Activated CD8-positive, alpha-beta memory T cell treated with anti-CD3 and anti-CD28 coated beads, Interleukin-2, amount 50 U/mL, for 4 hours (primary cell): ENCODE results near the gene PADI3.

Experiments used
- DNase-seq: peaks from one replicate; pipeline ENCODE4 v3.0.0-alpha.2; 2020

The PADI3 gene

DNA sequence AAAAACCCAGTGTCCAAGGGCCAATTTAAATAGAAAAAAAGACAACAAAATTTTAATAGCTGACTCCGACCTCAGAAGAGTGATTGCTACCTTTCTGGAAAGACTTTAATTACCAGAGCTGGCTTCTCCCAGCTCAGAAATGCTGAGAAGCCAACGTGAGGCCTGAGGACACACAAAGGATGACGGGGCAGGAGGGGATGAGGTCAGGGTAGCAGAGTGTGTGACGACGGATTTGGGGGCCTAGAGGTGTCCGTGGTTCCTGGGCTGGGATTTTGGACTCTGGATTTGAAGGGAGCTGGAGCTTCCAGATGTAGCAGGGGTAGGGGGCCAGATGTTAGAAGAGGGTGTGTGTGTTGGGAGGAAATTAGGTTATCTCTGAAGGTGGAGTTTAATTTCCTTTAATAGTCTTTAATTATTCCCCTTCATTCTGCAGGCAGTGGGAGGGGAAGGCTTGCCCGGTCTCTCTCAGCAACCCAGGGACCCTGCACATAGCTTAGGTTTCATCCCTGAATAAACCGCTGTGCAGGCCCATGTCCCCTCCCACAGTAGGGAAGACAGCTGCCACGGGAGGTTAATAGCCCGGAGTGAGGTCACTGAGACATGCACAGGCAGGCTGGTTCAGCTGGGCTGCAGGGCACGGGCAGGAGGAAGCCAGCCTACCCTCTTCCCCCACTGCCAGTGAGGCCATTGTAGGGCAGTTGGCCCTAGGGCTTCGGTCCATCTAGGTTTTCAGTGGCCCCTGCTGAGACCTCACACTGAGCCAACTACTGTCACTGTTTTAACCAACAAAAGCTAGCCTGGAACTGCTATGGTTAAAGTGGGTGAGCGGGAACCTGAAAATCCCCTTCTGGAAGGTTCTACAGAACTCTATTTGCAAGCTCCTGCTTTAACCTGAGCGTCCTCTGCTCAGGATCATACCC, 3.8 kb upstream of the PADI3 start:
- no peak for DNase-seq

DNA sequence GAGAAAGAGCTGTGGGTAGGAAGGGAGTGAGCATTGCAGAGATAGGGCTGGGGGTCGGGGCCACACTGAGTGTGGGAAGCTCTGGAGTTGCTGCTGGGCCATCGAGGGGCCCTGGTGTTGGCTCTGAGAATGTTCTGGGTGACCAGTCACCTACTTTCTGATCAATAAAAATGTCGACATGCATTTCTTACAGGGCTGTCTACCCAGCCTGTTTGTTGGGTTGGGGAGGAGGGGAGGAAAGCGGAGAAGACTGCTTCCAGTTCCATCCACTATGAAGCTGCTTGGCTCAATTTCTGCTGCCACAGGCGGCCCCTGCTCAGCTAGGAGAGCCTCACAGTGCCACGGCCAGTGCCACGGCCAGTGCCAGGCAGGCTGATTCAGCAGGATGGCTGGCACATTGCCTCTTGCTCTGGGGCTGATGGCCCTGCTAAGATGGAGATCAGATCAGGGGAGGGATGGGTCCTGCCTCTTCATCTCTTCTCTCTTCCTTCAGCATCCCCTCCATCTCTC, 3.0 kb upstream of the PADI3 start:
- DNase-seq = no peak

DNA sequence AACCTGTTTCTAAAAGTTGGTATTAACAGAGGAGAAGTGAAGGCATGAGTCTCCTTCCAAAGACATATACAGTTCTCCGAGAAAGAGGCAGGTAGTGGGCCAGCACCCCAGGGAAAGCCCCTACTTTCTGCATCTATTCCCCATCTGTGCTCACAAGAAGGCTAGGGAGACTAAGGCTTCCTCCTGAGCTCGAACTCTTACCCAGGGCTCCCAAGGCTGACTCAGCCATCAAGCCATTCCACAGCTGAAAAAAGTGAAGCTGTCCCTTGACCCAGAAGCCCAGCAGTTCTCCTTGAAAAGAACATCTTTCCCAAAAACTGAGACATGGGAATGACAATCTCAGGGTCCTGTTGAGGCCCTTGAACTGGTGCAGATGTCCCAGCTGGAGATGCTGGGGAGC, 1.9 kb upstream of the PADI3 start:
- no peak for DNase-seq

DNA sequence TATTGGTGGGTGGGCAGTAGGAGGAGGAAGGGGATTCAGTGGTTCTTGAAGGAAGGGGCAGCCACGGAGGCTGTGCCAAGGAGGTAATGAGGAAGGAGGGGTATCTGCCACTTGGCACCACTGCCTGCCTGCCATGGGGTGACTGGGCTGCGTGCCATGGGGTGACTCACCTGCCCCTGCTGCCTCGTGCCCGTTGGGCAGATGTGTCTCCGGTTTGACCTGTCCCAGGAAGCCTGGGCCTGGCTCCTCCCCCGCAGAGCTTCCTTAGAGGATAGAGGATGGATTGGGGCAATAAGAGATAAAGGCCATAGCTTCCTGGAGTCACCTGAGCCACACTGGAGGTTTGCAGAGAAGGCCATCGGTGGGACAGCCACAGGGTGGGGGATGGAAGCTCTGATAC, 1.7 kb downstream of the PADI3 start:
- DNase-seq = no peak

DNA sequence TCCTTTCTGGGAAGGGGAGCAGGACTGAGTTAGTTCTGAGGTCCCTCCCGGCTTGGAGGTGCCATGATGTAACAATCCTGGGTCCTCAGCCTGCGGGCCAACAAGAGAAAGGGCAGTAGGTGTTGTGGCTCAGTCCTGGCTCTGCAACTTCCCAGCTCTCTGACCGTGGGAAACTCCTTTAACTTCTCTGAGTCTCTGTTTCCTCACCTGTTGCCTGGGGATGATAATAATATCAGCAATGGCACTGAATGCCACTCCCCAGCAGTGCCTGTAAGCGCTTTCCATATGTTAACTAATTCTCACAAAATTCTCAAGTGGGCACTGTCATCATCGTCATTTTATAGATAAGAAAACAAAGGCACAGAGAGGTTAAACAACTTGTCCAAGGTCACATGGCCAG, 2.3 kb downstream of the PADI3 start:
- DNase-seq = no peak

DNA sequence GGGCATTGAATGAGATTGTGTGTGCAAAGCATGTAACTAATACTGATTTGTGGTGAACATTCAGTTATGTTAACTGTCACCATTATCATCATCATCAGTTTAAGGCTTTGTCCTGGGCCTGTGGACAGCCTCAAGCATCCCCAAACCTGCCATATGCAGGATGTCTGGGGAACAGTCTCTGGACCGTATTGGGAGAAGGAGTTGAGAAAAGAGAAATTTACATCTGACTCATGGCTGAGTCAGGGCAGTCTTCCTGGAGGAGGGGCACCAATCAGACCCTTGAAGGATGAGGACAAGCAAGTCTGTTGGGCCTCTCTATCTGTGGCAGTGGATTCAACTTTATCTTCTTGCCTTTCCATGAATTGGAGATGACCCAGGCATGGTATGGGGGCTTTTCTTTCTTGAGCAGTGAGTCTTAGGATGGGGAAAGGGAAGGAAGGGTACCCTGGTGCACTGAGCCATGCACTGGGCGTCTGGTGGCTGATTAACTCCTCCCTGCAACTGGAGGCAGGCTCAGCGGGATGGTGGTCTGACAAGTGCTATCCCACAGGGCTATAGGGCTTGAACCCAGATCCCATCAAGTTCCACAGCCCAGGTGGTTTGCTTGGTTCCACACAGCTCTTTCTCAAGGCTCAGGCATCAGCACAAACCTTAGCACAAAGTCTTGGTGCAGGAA, 2.9 kb downstream of the PADI3 start:
- DNase-seq = no peak

DNA sequence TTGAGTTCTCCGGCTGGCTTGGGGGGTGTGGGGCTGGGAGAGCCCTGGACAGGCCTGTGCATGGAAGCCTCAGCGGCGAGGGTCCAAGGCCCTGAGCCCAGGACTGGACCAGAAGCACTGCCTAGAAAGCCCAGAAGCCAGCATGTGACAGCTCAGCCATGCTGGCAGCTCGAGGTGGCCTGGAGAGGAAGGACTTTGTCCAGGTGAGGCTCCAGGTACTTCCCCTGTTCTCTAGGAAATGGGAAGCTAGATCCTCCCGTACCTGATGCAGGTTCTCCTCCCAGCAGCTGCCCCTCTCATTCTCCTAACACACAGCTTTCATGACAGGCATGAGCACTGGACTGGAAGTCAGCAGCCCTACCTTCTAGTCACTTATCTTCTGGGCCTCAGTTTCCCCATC, 6.4 kb downstream of the PADI3 start:
- no peak for DNase-seq

DNA sequence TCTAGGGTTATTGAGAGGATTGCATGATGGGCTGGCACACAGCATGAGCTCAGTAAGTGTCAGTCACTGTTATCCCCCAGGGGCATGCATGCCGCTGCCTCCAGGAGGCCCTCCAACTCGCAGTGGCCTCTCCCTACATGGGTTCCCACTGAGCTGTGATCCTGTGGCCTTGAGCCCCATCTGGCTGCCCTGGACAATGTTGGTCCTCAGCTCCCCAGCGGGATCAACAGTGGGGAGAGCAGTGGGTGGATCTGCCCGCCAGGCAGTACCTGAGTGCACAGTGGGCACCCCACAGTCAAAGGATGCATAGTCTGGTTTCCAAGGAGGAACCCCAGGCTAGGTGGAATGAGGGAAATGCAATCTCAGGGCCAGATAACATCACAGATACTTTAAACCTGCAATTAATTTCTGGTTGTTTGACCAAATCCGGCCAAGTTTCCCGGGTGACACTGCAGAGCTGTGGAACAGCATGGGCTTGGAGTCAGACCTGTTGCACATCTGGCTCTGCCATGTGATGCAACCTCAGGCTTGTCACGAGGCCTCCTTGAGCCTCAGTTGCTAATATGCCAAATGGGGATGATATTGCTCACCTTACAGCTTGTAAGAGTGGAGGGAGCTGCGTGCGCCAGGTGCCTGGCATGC, 9.3 kb downstream of the PADI3 start:
- DNase-seq = no peak

DNA sequence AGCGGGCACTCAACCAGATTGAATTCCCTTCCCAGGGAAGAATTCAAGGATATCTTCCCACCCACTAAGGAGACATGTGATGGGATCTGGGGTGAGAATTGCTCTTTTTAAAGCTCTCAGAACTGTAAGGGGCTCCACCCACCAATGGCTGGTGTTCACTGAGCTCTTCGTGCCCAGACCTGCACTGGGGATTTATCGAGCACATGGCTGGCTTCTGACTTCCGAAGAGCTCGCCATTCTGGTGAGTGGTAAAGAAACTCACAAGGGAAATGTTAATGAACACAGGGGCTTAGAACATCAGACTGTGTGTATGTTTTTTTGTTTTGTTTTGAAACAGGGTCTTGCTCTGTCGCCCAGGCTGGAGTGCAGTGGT, 9.8 kb downstream of the PADI3 start:
- no peak for DNase-seq

DNA sequence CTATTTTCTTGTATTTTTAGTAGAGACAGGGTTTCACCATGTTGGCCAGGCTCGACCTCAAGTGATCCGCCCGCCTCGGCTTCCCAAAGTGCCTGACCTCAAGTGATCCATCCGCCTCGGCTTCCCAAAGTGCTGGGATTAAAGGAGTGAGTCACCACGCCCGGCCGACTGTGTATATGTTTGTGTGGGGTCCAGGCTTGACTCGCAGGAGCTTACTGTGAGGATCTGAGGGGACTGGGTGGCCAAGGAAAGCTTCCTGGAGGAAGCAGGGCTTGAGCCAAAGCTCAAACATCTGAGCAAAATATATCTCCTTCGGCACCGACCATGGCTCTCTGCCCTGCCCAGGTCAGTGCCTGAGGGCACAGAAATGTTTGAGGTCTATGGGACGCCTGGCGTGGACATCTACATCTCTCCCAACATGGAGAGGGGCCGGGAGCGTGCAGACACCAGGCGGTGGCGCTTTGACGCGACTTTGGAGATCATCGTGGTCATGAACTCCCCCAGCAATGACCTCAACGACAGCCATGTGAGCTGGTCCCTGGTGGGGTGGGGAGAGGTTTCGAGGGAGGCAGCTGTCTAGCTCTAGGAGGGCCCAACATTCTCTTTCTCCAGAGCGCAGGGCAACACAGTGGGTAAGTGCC, 10.5 kb downstream of the PADI3 start:
- DNase-seq = no peak

DNA sequence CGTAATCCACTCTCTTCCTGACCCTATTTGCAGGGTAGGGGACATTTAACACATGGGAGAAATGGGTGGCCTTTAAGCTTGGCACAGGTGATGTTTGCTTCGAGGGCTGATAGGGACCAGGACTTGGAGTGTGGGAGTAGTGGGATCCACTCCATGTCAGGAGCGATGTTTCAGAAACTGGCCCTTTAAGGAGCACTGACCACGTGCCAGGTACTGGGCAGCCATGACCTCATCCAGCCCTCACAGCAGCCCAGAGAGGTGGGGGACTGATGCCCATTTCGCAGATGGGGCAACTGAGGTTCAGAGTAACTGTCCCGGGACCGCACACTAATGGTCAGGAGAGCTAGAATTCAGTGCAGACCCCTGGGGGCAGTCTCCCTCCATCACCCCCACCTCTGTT, 11.4 kb downstream of the PADI3 start:
- DNase-seq = no peak

DNA sequence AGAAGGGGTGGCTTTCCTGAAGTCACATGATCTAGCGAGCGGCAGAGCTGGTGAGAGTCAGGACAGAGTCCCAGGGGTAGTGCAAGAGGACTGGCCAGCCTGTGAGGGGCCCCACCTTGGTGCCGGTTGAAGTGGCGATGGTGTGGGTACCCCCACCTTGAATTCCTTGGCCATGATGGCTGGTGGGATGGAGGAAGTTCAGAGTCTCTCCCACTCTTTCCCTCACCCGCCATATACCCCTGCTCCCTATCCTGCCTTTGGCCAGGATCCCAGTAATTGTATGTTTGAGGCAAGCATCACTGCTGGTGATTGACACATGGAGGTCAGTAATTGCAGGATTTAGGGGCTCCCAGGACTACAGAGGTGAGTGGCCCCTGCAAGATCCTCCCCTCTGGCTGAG, 11.8 kb downstream of the PADI3 start:
- no peak for DNase-seq

DNA sequence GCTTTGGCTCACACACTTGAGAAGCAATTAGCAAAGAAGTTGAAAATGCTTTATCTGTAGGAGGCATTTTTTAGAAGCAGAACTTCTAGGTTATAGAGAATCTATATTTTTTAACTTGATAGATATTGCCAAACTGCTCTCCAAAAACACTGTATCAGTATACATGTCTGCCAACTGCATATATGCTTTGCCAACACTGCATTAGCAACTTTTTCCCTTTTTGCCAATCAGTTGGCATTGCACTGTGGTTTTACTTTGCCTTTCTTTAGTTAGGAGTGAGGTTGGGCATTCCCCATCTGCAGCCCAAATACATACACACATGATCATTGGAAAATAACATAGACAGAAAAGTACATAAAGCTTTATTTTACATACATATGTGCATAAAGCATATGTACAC, 15.0 kb downstream of the PADI3 start:
- DNase-seq = no peak

DNA sequence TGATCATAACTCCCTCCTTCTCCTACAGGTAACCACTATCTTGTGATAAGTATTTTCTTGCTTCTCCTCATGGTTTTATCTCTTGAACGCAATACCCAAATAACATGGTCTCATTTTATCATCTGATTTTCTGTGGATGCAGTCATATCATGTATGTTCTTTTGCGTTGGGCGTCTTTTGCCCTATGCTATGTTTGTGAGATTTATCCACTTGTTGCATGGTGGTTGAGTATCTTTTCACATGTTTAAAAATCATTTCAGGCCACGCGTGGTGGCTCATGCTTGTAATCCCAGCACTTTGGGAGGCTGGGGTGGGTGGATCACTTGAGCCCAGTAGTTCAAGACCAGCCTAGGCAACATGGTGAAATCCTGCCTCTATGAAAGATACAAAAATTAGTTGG, 15.6 kb downstream of the PADI3 start:
- DNase-seq = no peak

DNA sequence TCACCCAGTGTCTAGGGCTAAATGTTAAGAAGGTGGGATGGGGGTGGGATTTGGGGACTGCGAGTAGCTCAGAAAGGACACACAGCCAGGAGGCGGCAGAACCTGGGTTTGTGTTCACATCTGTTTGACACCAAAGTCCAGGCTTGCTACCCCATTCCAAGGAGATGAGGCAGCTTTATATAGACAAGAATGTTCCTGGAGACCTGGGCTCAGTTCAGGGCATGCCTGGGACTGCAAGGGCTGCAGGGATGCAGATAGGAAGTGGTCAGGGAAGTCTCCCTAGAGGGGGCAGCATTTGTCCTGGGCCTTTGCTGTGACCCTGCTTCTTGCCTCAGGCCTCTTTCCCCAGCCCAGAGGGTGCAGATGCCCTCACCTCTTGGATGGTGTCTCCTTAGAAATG, 16.3 kb downstream of the PADI3 start:
- no peak for DNase-seq

DNA sequence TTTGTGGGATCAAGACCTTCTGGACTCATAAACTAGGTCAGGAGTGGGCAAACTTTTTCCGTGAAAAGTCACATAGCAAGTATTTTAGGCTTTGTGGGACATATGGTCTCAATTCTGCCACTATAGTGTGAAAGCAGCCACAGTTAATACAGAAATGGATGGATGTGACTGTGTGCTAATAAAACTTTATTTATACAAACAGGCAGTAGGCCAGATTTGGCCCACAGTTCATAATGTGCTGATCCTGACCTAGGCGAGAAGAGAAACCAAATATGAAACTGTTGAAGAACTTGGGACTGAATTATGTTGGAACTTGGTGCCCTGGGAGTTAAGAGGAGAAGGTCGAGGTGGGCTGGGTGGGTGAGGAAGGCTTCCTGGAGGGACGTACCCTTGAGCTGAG, 17.1 kb downstream of the PADI3 start:
- DNase-seq = no peak

DNA sequence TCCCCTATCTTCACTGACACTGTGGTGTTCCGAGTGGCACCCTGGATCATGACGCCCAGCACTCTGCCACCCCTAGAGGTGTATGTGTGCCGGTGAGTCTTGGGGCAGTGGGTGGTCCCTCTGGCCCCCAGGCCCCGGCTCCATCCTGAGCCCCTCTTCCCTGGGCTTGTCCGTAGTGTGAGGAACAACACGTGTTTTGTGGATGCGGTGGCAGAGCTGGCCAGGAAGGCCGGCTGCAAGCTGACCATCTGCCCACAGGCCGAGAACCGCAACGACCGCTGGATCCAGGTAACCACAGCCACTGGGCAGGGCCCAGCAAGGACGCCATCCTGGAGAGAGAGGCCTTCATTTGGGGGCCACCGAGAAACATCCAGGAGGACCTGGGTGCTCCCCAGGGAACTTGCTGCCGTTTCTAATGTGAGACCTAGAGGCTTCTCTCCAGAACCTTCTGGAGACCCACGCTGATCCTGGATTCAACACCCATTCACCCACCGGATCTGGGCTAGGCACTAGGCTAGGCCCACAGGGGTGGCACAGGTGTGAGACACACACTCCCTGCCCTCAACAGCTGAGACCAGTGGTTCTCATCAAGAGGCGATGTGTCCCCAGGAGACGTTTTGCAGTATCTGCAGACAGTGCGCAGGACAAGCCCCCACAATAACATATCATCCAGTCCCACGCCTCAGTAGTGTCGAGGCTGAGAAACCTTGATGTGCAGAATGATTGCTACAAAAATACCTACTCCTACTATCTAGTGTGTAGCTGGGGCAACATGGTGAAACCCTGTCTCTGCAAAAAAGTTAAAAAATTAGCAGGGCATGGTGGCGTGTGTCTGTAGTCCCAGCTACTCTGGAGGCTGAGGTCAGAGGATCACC, 22.2 kb downstream of the PADI3 start:
- DNase-seq = no peak

DNA sequence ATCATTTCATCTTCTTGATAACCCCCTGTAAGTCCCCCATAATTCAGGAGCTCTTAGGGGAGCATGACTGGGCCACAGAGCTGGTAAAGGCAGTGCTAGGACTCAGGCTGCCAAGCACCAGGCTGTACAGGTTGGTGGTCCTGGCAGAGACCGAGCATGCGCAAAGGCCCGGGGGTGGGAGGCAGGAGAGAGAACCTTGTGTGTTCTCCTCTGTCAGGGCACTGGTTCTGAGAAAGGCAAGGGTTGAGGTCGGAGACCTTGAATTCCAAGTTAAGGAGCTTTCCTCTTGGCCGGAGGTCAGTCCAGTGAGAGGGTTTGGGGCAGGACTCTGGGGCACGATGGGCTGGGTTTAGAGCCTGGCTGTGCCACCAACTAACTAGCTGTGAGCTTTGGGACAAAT, 23.2 kb downstream of the PADI3 start:
- DNase-seq = no peak

DNA sequence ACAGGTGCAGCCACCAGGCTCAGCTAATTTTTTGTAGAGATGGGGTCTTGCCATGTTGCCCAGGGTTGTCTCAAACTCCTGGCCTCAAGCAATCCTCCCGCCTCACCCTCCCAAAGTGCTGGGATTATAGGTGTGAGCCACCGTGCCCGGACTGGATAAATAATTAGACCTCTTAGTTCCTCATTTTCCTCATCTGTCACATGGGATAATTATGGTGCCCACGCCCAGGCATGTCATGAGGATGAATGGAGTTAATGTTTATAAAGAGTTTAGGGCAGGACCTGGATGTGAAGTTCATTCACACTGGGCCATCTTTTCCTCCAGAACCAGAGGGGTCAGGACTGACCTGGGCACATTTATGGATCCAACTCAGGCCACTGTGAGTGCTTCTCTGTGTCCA, 23.7 kb downstream of the PADI3 start:
- DNase-seq = no peak

DNA sequence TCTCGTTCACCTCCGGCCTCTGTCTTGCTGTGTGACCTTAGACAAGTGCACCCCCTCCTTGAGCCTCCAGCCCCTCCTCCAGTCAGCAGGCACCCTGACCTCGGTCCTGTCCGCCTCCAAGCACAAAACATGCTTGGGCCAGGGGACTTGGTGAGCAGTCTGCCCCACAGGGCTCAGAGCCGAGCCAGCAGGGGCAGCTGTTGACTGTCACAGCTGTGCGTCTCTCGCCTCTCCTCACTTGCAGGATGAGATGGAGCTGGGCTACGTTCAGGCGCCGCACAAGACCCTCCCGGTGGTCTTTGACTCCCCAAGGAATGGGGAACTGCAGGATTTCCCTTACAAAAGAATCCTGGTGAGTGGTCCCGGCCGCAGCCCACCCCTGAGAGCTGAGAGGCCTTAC, 24.2 kb downstream of the PADI3 start:
- no peak for DNase-seq

DNA sequence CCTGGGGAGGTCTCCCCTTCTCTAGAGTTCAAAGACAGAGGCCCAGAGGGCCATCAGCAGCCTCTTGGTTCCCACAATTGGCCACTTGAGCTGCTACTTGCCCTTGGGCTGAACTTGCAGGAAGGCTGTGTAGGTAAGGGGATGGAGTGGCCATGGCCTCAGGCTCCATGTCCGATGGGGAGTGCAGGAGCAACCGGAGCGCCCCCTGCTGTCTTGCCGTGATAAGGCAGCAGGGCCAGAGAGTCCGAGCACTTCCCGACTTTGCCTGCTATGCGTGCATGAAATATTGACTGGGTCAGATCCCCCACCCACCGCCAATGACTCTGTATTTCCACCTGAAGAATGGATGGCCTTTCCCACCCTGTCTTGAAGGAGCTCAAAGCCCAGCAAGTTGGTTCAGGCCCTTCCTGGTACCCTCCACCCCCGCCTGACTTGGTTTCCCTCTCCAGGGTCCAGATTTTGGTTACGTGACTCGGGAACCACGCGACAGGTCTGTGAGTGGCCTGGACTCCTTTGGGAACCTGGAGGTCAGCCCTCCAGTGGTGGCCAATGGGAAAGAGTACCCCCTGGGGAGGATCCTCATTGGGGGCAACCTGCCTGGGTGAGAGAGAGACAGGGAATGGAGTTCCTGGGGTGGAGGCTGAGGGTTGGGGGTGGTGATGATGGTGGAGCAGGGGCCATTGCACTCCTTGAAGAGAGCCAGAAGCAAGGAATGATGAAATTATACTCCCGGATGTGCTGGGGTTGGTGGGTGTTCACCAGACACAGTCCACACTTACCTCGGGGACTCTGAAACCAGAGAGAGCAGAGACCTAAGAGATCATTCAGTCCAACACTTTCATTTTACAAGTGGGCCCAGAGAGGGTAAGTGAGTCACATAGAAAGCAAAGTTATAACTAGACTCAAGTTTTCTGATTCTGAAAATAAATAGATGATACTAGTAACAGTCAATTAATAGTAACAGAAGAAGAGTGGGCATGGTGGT, 25.6 kb downstream of the PADI3 start:
- DNase-seq = no peak
